DMS153 treated with DMSO at 0.1 percent for 48 hours (cell line): Measurements from ENCODE around the gene FIZ1.

Experiments used
- DNase-seq: peaks from one replicate; lab custom pipeline; 2025; ENCODE audit not compliant: unreplicated experiment; lab: John Stamatoyannopoulos, UW

The FIZ1 gene

GRCh38 chr19:55613930-55614710 lies 14.8 kb upstream of the FIZ1 start:
- no peak for DNase-seq

- no peak for DNase-seq
These were observed 14.1 kb upstream of the FIZ1 start for GRCh38 chr19:55613396-55613795.

- DNase-seq, result no peak
These were observed 12.8 kb upstream of the FIZ1 start for GRCh38 chr19:55611983-55612645.

GRCh38 chr19:55611300-55611982 lies 12.1 kb upstream of the FIZ1 start:
- no peak for DNase-seq

GRCh38 chr19:55609326-55609725 lies 10.0 kb upstream of the FIZ1 start:
- DNase-seq, result no peak

- DNase-seq, result no peak
These were observed 7.5 kb upstream of the FIZ1 start for GRCh38 chr19:55606817-55607216.

- DNase-seq, result no peak
These were observed 7.1 kb upstream of the FIZ1 start for GRCh38 chr19:55606471-55606787.

GRCh38 chr19:55605637-55606470 lies 6.5 kb upstream of the FIZ1 start, which contains the start of gene ZNF865:
Gene ZNF865, plus strand, starts transcription at chr19:55605647. Its CDS starts 7,972 bp downstream, at chr19:55613619.
- DNase-seq, result peak; percentile 68

- peak; percentile 92 for DNase-seq
These were observed 5.9 kb upstream of the FIZ1 start for GRCh38 chr19:55605207-55605636.

GRCh38 chr19:55603581-55604292 lies 4.4 kb upstream of the FIZ1 start:
- no peak for DNase-seq

GRCh38 chr19:55603115-55603514 lies 3.8 kb upstream of the FIZ1 start:
- DNase-seq, result no peak

- DNase-seq, result no peak
These were observed 3.0 kb upstream of the FIZ1 start for GRCh38 chr19:55602104-55603001.

- DNase-seq, result no peak
These were observed 1.8 kb upstream of the FIZ1 start for GRCh38 chr19:55601084-55601483.

GRCh38 chr19:55600662-55601028 lies 1.3 kb upstream of the FIZ1 start:
- no peak for DNase-seq

- DNase-seq, result peak; percentile 87
These were observed 735 bp upstream of the FIZ1 start, which contains the start of gene ZNF524 for GRCh38 chr19:55599842-55600661. Gene ZNF524, plus strand, starts transcription at chr19:55600288. Its CDS starts 1,825 bp downstream, at chr19:55602113.

GRCh38 chr19:55598719-55599467 lies 424 bp downstream of the FIZ1 start:
- peak; percentile 88 for DNase-seq

- no peak for DNase-seq
These were observed 1.3 kb downstream of the FIZ1 start for GRCh38 chr19:55598034-55598433.

GRCh38 chr19:55597501-55597921 lies 1.8 kb downstream of the FIZ1 start:
- DNase-seq, result no peak
